Peyer's patch (tissue), 4 donors: ENCODE measurements around the gene CD226.

Experiments used
- CTCF ChIP-seq, 6 experiments: fragments of 450-650 bp in 4 of 6; fragments of 200-600 bp in 2 of 6; sonication (generic) in 1 of 6; IDR thresholded peaks; one replicate each; pipeline ENCODE4 v1.5.1; 2017 to 2019; ENCODE audit warnings: antibody characterized with exemption in 6 of 6, mild to moderate bottlenecking in 3 of 6, moderate library complexity in 1 of 6
- POLR2A ChIP-seq, 2 donors: fragments of 450-650 bp; IDR thresholded peaks; one replicate each; pipeline ENCODE4 v1.5.1; 2017; ENCODE audit warnings: antibody characterized with exemption in 2 of 2, mild to moderate bottlenecking in 2 of 2, moderate library complexity in 2 of 2

- TF ChIP-seq POLR2A (IDR thresholded peaks at IDR 0.05) (no peak), CTCF (IDR thresholded peaks at IDR 0.05) (no peak)
These were observed 34.7 kb upstream of the CD226 start for GRCh38 chr18:69982417-69982816.
